Measurements from ENCODE around the gene SERP2.

DNA sequence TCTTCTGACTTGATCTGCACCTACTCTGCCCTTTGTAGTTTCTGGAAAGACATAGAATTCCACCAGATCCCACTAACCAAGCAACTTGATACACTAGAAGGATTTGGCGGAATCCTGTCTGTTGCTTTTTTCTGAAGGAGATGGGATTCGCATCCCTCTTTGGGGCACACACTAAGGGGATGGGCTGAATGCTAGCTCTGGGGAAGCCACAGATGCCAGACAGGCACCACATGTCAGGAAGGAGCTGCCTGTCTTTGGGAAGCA is 52.1 kb downstream of the SERP2 start:
- no peak for TF ChIP-seq EZH2 (IDR thresholded peaks at IDR 0.05; ENCODE audit: low read length, unreplicated experiment)
- TF ChIP-seq, protein P1, sequence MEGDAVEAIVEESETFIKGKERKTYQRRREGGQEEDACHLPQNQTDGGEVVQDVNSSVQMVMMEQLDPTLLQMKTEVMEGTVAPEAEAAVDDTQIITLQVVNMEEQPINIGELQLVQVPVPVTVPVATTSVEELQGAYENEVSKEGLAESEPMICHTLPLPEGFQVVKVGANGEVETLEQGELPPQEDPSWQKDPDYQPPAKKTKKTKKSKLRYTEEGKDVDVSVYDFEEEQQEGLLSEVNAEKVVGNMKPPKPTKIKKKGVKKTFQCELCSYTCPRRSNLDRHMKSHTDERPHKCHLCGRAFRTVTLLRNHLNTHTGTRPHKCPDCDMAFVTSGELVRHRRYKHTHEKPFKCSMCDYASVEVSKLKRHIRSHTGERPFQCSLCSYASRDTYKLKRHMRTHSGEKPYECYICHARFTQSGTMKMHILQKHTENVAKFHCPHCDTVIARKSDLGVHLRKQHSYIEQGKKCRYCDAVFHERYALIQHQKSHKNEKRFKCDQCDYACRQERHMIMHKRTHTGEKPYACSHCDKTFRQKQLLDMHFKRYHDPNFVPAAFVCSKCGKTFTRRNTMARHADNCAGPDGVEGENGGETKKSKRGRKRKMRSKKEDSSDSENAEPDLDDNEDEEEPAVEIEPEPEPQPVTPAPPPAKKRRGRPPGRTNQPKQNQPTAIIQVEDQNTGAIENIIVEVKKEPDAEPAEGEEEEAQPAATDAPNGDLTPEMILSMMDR (conservative IDR thresholded peaks at IDR 0.05; ENCODE audit: low read depth, low read length): no peak

Measured in PC-3 (cell line).